Breast epithelium (tissue), 3 donors: ENCODE measurements around the gene C4orf36.
A peak's percentile ranks its signal among the peaks of the same experiment; 100 is the strongest.

Source experiments
- POLR2A ChIP-seq: fragments of 450-650 bp; IDR thresholded peaks from one replicate; pipeline ENCODE4 v1.6.1; 2016; ENCODE audit warnings: antibody characterized with exemption, mild to moderate bottlenecking, moderate library complexity
- POLR2AphosphoS5 ChIP-seq, 3 donors: sonication (generic); formaldehyde crosslinking; IDR thresholded peaks; one replicate each; pipeline ENCODE4 v1.6.1; 2017; ENCODE audit warnings: antibody characterized with exemption in 3 of 3
- TF ChIP-seq, protein P1 (sequence below), 3 donors: fragments of 450-650 bp; IDR thresholded peaks; one replicate each; pipeline ENCODE4 v1.5.1; 2016 to 2017; ENCODE audit warnings: antibody characterized with exemption in 3 of 3, mild to moderate bottlenecking in 3 of 3, moderate library complexity in 3 of 3

GRCh38 chr4:86935853-86936733 lies 43.9 kb upstream of the C4orf36 start:
- TF ChIP-seq, protein P1, sequence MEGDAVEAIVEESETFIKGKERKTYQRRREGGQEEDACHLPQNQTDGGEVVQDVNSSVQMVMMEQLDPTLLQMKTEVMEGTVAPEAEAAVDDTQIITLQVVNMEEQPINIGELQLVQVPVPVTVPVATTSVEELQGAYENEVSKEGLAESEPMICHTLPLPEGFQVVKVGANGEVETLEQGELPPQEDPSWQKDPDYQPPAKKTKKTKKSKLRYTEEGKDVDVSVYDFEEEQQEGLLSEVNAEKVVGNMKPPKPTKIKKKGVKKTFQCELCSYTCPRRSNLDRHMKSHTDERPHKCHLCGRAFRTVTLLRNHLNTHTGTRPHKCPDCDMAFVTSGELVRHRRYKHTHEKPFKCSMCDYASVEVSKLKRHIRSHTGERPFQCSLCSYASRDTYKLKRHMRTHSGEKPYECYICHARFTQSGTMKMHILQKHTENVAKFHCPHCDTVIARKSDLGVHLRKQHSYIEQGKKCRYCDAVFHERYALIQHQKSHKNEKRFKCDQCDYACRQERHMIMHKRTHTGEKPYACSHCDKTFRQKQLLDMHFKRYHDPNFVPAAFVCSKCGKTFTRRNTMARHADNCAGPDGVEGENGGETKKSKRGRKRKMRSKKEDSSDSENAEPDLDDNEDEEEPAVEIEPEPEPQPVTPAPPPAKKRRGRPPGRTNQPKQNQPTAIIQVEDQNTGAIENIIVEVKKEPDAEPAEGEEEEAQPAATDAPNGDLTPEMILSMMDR (IDR thresholded peaks at IDR 0.05) = no peak
- TF ChIP-seq POLR2A = peak; percentile 9
- peak in 2 of 3 donors; percentile 34 to 41 for TF ChIP-seq POLR2AphosphoS5 (IDR thresholded peaks at IDR 0.05)
